Measurements from ENCODE around the gene CRTAC1. TPM values are rescaled to one million over a fixed set of nuclear protein-coding genes. Genes with fewer than 3 reads are reported as not detected.

CRTAC1 gene
- total RNA-seq, 1 experiment from 2014 or later, result 1.2 TPM

GRCh38 chr10:97849687-97850402 is 180.6 kb downstream of the CRTAC1 start, which contains the start of gene GOLGA7B (continued):
- no peak for TF ChIP-seq STAT6 (CRISPR knock-in tag; conservative IDR thresholded peaks at IDR 0.05; ENCODE audit: low read depth)
- peak; percentile 81; the same call in 1 of the 2 replicates for TF ChIP-seq TP53 (CRISPR knock-in tag; IDR thresholded peaks at IDR 0.05)
- 0 out of 2 replicates have a peak, but pooled peaks have one; percentile 31 for TF ChIP-seq NFYB (CRISPR knock-in tag; conservative IDR thresholded peaks at IDR 0.05; ENCODE audit: low read depth)
- no peak for TF ChIP-seq ZNF232 (CRISPR knock-in tag; IDR thresholded peaks at IDR 0.05)
- no peak for TF ChIP-seq ZNF425 (CRISPR knock-in tag; conservative IDR thresholded peaks at IDR 0.05)
- TF ChIP-seq ETV6 (CRISPR knock-in tag; IDR thresholded peaks at IDR 0.05), result no peak
- no peak for TF ChIP-seq ZNF138 (CRISPR knock-in tag; conservative IDR thresholded peaks at IDR 0.05)
- no peak for TF ChIP-seq MXD4 (CRISPR knock-in tag; IDR thresholded peaks at IDR 0.05; ENCODE audit: borderline replicate concordance)
- TF ChIP-seq E2F5 (CRISPR knock-in tag; IDR thresholded peaks at IDR 0.05), result no peak
- TF ChIP-seq ARID4B (CRISPR knock-in tag; IDR thresholded peaks at IDR 0.05; ENCODE audit: borderline replicate concordance), result peak; percentile 21; the same call in 1 of the 2 replicates
- no peak for TF ChIP-seq SMAD4 (CRISPR knock-in tag; IDR thresholded peaks at IDR 0.05)
- TF ChIP-seq CDX4 (CRISPR knock-in tag; IDR thresholded peaks at IDR 0.05; ENCODE audit: borderline replicate concordance), result no peak
- TF ChIP-seq ZNF423 (CRISPR knock-in tag; IDR thresholded peaks at IDR 0.05), result no peak
- TF ChIP-seq FOXP1 (CRISPR knock-in tag; IDR thresholded peaks at IDR 0.05; ENCODE audit: borderline replicate concordance), result peak; percentile 80
- TF ChIP-seq PREB (CRISPR knock-in tag; IDR thresholded peaks at IDR 0.05; ENCODE audit: borderline replicate concordance), result no peak
- TF ChIP-seq ZBTB43 (CRISPR knock-in tag; IDR thresholded peaks at IDR 0.05), result no peak
- TF ChIP-seq SMAD3 (CRISPR knock-in tag; IDR thresholded peaks at IDR 0.05; ENCODE audit: borderline replicate concordance), result no peak
- no peak for TF ChIP-seq ATF3 (CRISPR knock-in tag; conservative IDR thresholded peaks at IDR 0.05)
- TF ChIP-seq SOX15 (CRISPR knock-in tag; IDR thresholded peaks at IDR 0.05), result no peak
- TF ChIP-seq JUN (CRISPR knock-in tag; IDR thresholded peaks at IDR 0.05), result peak; percentile 57; the same call in 1 of the 2 replicates
- TF ChIP-seq IRF1 (CRISPR knock-in tag; IDR thresholded peaks at IDR 0.05), result no peak
- 0 out of 2 replicates have a peak, but pooled peaks have one; percentile 25 for TF ChIP-seq NFE2L1 (CRISPR knock-in tag; IDR thresholded peaks at IDR 0.05)

Measured in WTC11 (cell line).